Neural crest cell (in vitro differentiated cells): ENCODE measurements around the gene COQ8B. TPM values are rescaled to one million over a fixed set of nuclear protein-coding genes. Genes with fewer than 3 reads are reported as not detected.

Source experiments
- DNase-seq: peaks from one replicate; pipeline ENCODE4 v3.0.0; 2021; ENCODE audit warnings: low read depth, mixed read lengths, low spot score
- H3K27ac Mint-ChIP-seq: one replicate; pipeline ENCODE4 v1.8.0; 2021; ENCODE audit warnings: mild to moderate bottlenecking, mixed read lengths; ENCODE audit not compliant: unreplicated experiment
- H3K27me3 Mint-ChIP-seq: 2 replicates; pipeline ENCODE4 v1.8.0; 2021; ENCODE audit warnings: low read depth, mild to moderate bottlenecking, mixed read lengths
- H3K36me3 Mint-ChIP-seq: 2 replicates; pipeline ENCODE4 v1.8.0; 2021; ENCODE audit warnings: low read depth, mild to moderate bottlenecking, mixed read lengths
- H3K4me1 Mint-ChIP-seq: 2 replicates; pipeline ENCODE4 v1.8.0; 2021; ENCODE audit warnings: mixed read lengths
- H3K4me3 Mint-ChIP-seq: one replicate; pipeline ENCODE4 v1.8.0; 2021; ENCODE audit warnings: mild to moderate bottlenecking, mixed read lengths
- H3K9me3 Mint-ChIP-seq: 2 replicates; pipeline ENCODE4 v1.8.0; 2021; ENCODE audit warnings: mixed read lengths
- CTCF ChIP-seq: fragments of 200-600 bp; sonication (generic); conservative IDR thresholded peaks from 2 replicates; pipeline ENCODE4 v1.5.0; 2021; ENCODE audit warnings: antibody characterized with exemption, mild to moderate bottlenecking
- total RNA-seq: library from RNA; stranded (reverse); gene quantifications from 2 replicates; pipeline ENCODE4 v1.2.1, GENCODE V29; 2021

COQ8B gene
- total RNA-seq, 1 donor from 2014 or later: 45.1 TPM

- Mint-ChIP-seq H3K4me3 (peak overlapping the region; percentile 54), H3K27ac (no peak overlapping the region), H3K36me3 (peaks cover 30% of the 10 kb centered on the region), H3K4me1 (peaks cover 43% of the 10 kb centered on the region), H3K9me3 (no peaks in the 10 kb centered on the region), H3K27me3 (peaks cover 4% of the 10 kb centered on the region)
- no peak for TF ChIP-seq CTCF
- DNase-seq: no peak
Observed at GRCh38 chr19:40754611-40755247, 38.0 kb upstream of the COQ8B start.

- Mint-ChIP-seq H3K9me3 (no peaks in the 10 kb centered on the region), H3K27ac (no peak overlapping the region), H3K36me3 (peaks cover 27% of the 10 kb centered on the region), H3K4me3 (peak overlapping the region; percentile 90), H3K27me3 (peaks cover 4% of the 10 kb centered on the region), H3K4me1 (peaks cover 51% of the 10 kb centered on the region)
- no peak for DNase-seq
- no peak for TF ChIP-seq CTCF
Observed at GRCh38 chr19:40752257-40752781, 35.6 kb upstream of the COQ8B start.

- peak; percentile 96 for DNase-seq
- H3K27ac Mint-ChIP-seq: peak within 1 kb of the TSS; percentile 97
- H3K36me3 Mint-ChIP-seq: peaks cover 19% of the 10 kb centered on the region
- TF ChIP-seq CTCF: no peak
- H3K4me3 Mint-ChIP-seq: peak within 1 kb of the TSS; percentile 90
- H3K4me1 Mint-ChIP-seq: peaks cover 44% of the 10 kb centered on the region
- no peaks in the 10 kb centered on the region for H3K9me3 Mint-ChIP-seq
- H3K27me3 Mint-ChIP-seq: peaks cover 4% of the 10 kb centered on the region
Observed at GRCh38 chr19:40750874-40751537, 34.3 kb upstream of the COQ8B start, which contains the start of gene SNRPA. Gene SNRPA (plus strand): TSS chr19:40751203. CDS start chr19:40751409, 206 bp downstream.

GRCh38 chr19:40750058-40750873 lies 33.6 kb upstream of the COQ8B start, which contains the start of gene ACTMAP:
Gene ACTMAP (minus strand): TSS chr19:40750477. CDS start chr19:40749803, 674 bp downstream.
- H3K4me3 Mint-ChIP-seq: peak within 1 kb of the TSS; percentile 90
- H3K27ac Mint-ChIP-seq: peak within 1 kb of the TSS; percentile 97
- no peaks in the 10 kb centered on the region for H3K9me3 Mint-ChIP-seq
- peak; percentile 98 for DNase-seq
- H3K36me3 Mint-ChIP-seq: peaks cover 14% of the 10 kb centered on the region
- peaks cover 4% of the 10 kb centered on the region for H3K27me3 Mint-ChIP-seq
- no peak for TF ChIP-seq CTCF
- peaks cover 37% of the 10 kb centered on the region for H3K4me1 Mint-ChIP-seq

GRCh38 chr19:40747536-40747935 lies 30.9 kb upstream of the COQ8B start:
- peaks cover 23% of the 10 kb centered on the region for H3K4me1 Mint-ChIP-seq

More at GRCh38 chr19:40747536-40747935, 30.9 kb upstream of the COQ8B start:
- no peak for DNase-seq
- H3K9me3 Mint-ChIP-seq: no peaks in the 10 kb centered on the region
- TF ChIP-seq CTCF: no peak
- H3K4me3 Mint-ChIP-seq: peak overlapping the region; percentile 62
- H3K27ac Mint-ChIP-seq: no peak overlapping the region
- peaks cover 4% of the 10 kb centered on the region for H3K36me3 Mint-ChIP-seq
- peaks cover 4% of the 10 kb centered on the region for H3K27me3 Mint-ChIP-seq
